A549 treated with AZD9567 at 1 μM for 4 hours (cell line): ENCODE data around the gene FAM174B. TPM values are rescaled to one million over a fixed set of nuclear protein-coding genes. Genes with fewer than 3 reads are reported as not detected.

Source experiments
- total RNA-seq: library from RNA; stranded (reverse); fragments of 200-300 nt; extraction: Qiagen RNA extraction; gene quantifications from 5 replicates; pipeline ENCODE4 v1.2.3, GENCODE V29; 2022; ENCODE audit not compliant: insufficient read depth

Gene FAM174B
- total RNA-seq, result 4.4 to 10.6 TPM (median 7.6 TPM) in 5 replicates

DNA sequence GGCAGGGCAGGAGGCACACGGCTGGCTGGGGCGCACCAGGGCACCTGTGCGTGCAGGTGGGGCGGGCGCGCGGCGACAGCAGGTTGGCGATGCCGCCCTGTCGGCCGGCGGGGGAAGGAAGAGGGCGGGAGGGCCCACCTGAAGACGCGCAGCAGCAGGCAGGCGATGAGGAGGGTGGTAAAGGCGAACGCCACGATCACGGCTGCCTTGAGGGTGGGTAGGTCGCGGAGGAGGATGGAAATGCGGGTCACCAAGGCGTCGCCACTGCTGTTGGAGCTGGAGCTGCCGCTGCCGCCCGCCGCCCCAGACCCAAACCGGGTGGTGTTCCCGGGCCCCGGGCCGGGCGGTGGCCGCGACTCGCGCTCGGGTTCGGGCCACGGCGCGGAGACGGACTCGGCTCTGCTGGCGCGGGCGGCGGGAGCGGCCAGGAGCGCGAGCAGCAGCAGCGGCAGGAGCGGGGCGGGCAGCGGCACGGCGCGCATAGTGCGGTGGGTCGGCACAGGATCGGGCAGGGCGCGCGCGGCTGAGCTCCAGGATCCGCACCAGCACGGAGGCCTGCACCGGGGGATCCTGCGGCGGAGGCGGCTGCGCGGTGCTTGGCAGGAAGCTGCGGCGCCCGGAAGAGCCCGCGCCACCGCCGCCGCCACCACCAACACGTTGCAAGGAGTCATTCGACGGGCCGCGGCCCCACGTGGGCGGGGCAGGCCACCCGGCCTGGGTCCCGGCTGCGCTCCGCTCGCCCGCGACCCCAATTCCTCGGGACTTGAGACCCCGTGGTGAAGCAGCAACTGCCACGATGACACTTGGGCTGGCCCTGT, at the start of gene FAM174B:
TSS of gene FAM174B (minus strand) at position 598 of the 818 bp plus-strand sequence.

Other genes with a start within 250 kb of the FAM174B start
- gene CHD2, start 244.5 kb upstream of the FAM174B start, total RNA-seq, result 23.7 to 30.8 TPM (median 27.7 TPM) in 5 replicates